CD4-positive, alpha-beta T cell (primary cell): ENCODE measurements around the gene BTLA. TPM values are rescaled to one million over a fixed set of nuclear protein-coding genes. Genes with fewer than 3 reads are reported as not detected.

Experiments
- ATAC-seq: fragments of 200-7000 bp; cut with Tn5 transposase; one replicate; pipeline ENCODE4 v1.10.0; 2022; ENCODE audit warnings: mild to moderate bottlenecking; ENCODE audit not compliant: poor library complexity
- CTCF ChIA-PET: fragments of 350-600 bp; sonication (Branson Sonifier 250); formaldehyde crosslinking; loops from one replicate; lab custom pipeline; 2021; ENCODE audit warnings: antibody characterized with exemption, inconsistent platforms; lab: Charles Lee
- POLR2A ChIA-PET: fragments of 350-600 bp; sonication (Branson Sonifier 250); formaldehyde crosslinking; loops from one replicate; lab custom pipeline; 2021; ENCODE audit warnings: antibody characterized with exemption, inconsistent platforms; lab: Charles Lee
- DNase-seq, 14 experiments: peaks; one replicate each; pipeline ENCODE4 v3.0.0-alpha.2; 2013 to 2020; ENCODE audit warnings: mixed read lengths in 2 of 14
- H3K27ac ChIP-seq, 2 donors: one replicate each; pipeline versions ENCODE4 v1.5.1 to v1.7.0; 2013; ENCODE audit warnings: low read length in 2 of 2, low read depth in 1 of 2, mild to moderate bottlenecking in 1 of 2
- H3K27me3 ChIP-seq, 2 experiments: 1 replicate in 1 of 2; 2 replicates in 1 of 2; pipeline versions ENCODE4 v1.6.1 to v1.7.0; 2013; ENCODE audit warnings: low read length in 2 of 2, control low read depth in 1 of 2, mild to moderate bottlenecking in 1 of 2, moderate library complexity in 1 of 2; ENCODE audit not compliant: insufficient read depth in 2 of 2, control insufficient read depth in 1 of 2
- H3K36me3 ChIP-seq: one replicate; pipeline ENCODE4 v1.6.1; 2013; ENCODE audit warnings: low read length, control low read depth; ENCODE audit not compliant: insufficient read depth
- H3K4me1 ChIP-seq: one replicate; pipeline ENCODE4 v1.6.1; 2013; ENCODE audit warnings: low read length, control low read depth; ENCODE audit not compliant: insufficient read depth
- H3K4me3 ChIP-seq: one replicate; pipeline ENCODE4 v1.5.1; 2013; ENCODE audit warnings: mild to moderate bottlenecking, low read length, moderate library complexity
- H3K9me3 ChIP-seq, 2 experiments: 1 replicate in 1 of 2; 2 replicates in 1 of 2; pipeline versions ENCODE4 v1.6.1 to v1.7.0; 2013; ENCODE audit warnings: low read length in 2 of 2, mild to moderate bottlenecking in 2 of 2, control low read depth in 1 of 2, moderate library complexity in 1 of 2; ENCODE audit not compliant: control insufficient read depth in 1 of 2, insufficient read depth in 1 of 2
- H3K27ac Mint-ChIP-seq: one replicate; pipeline ENCODE4 v1.8.0; 2020; ENCODE audit warnings: mixed read lengths
- H3K27me3 Mint-ChIP-seq: one replicate; pipeline ENCODE4 v1.8.0; 2021; ENCODE audit warnings: mixed read lengths
- H3K36me3 Mint-ChIP-seq: one replicate; pipeline ENCODE4 v1.8.0; 2021; ENCODE audit warnings: low read depth, mixed read lengths
- H3K4me1 Mint-ChIP-seq: one replicate; pipeline ENCODE4 v1.8.0; 2021; ENCODE audit warnings: low read depth, mixed read lengths
- H3K4me3 Mint-ChIP-seq: one replicate; pipeline ENCODE4 v1.8.0; 2020; ENCODE audit warnings: mild to moderate bottlenecking, mixed read lengths
- H3K9me3 Mint-ChIP-seq: one replicate; pipeline ENCODE4 v1.8.0; 2020; ENCODE audit warnings: mixed read lengths
- intact Hi-C, 2 experiments: fragments of 100-400 bp; cut with DNase I in 1 of 2; cut with micrococcal nuclease in 1 of 2; formaldehyde crosslinking; loops; one replicate each; pipeline versions ENCODE4 v1.15.1 to v1.9.0; 2023 to 2025; cut with DNase I, micrococcal nuclease
- total RNA-seq, 174 experiments: library from RNA in 2 of 174; stranded (reverse) in 2 of 174; gene quantifications; one replicate each; pipeline ENCODE4 v1.2.3 and lab custom pipeline; 2021 to 2026
- TF ChIP-seq, protein P1 (sequence below): fragments of 200-600 bp; IDR thresholded peaks from one replicate; pipeline ENCODE4 v1.8.0; 2022; ENCODE audit warnings: antibody characterized with exemption, mild to moderate bottlenecking

Gene BTLA
- total RNA-seq, 2 experiments from 2014 or later = 8.5 to 9.6 TPM

GRCh38 chr3:112481302-112481721 is 18.0 kb downstream of the BTLA start:
- Histone ChIP-seq H3K9me3 (peaks cover 0 to 5% of the 10 kb centered on the region in 2 experiments), H3K27me3 (no peaks in the 10 kb centered on the region), H3K27ac (no peak overlapping the region), H3K4me3 (no peak overlapping the region), H3K4me1 (peaks cover 27% of the 10 kb centered on the region), H3K36me3 (peaks cover 36% of the 10 kb centered on the region)
- CTCF ChIA-PET = no interaction called here
- Mint-ChIP-seq H3K36me3 (peaks cover 67% of the 10 kb centered on the region), H3K27ac (peak overlapping the region; percentile 81), H3K9me3 (no peaks in the 10 kb centered on the region), H3K27me3 (no peaks in the 10 kb centered on the region), H3K4me3 (no peak overlapping the region), H3K4me1 (peaks cover 59% of the 10 kb centered on the region)
- ATAC-seq = no peak
- intact Hi-C loops = no loop called here
- POLR2A ChIA-PET = no interaction called here
- TF ChIP-seq, protein P1, sequence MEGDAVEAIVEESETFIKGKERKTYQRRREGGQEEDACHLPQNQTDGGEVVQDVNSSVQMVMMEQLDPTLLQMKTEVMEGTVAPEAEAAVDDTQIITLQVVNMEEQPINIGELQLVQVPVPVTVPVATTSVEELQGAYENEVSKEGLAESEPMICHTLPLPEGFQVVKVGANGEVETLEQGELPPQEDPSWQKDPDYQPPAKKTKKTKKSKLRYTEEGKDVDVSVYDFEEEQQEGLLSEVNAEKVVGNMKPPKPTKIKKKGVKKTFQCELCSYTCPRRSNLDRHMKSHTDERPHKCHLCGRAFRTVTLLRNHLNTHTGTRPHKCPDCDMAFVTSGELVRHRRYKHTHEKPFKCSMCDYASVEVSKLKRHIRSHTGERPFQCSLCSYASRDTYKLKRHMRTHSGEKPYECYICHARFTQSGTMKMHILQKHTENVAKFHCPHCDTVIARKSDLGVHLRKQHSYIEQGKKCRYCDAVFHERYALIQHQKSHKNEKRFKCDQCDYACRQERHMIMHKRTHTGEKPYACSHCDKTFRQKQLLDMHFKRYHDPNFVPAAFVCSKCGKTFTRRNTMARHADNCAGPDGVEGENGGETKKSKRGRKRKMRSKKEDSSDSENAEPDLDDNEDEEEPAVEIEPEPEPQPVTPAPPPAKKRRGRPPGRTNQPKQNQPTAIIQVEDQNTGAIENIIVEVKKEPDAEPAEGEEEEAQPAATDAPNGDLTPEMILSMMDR = no peak
- DNase-seq = no peak

- H3K4me1 ChIP-seq = peaks cover 33% of the 10 kb centered on the region
- TF ChIP-seq, protein P1 = no peak
- Mint-ChIP-seq H3K27me3 (no peaks in the 10 kb centered on the region), H3K4me3 (no peak overlapping the region), H3K9me3 (no peaks in the 10 kb centered on the region), H3K27ac (no peak overlapping the region), H3K36me3 (peaks cover 71% of the 10 kb centered on the region), H3K4me1 (peaks cover 68% of the 10 kb centered on the region)
- ChIA-PET POLR2A (interaction anchor here (0.7 to 1.2 kb wide), 4 partner anchors 8 to 145 kb away, joined by 3 to 4 read pairs (median 3); partner anchors contain the start of gene CD200), CTCF (interaction anchor here (1.2 to 1.3 kb wide), 2 partner anchors 9 to 38 kb away, joined by 3 read pairs; no protein-coding TSS in a partner anchor)
- H3K36me3 ChIP-seq = peaks cover 33% of the 10 kb centered on the region
- DNase-seq (no peak), ATAC-seq (no peak)
- H3K27ac ChIP-seq = no peak overlapping the region
- H3K4me3 ChIP-seq = no peak overlapping the region
- intact Hi-C loops = loop anchor here in 1 of 2 experiments (2.0 kb wide), 1 partner anchor 13 kb away; no protein-coding TSS in a partner anchor
- no peaks in the 10 kb centered on the region for H3K9me3 ChIP-seq
- no peaks in the 10 kb centered on the region for H3K27me3 ChIP-seq
These were observed 21.4 kb downstream of the BTLA start for GRCh38 chr3:112477891-112478290.

DNA sequence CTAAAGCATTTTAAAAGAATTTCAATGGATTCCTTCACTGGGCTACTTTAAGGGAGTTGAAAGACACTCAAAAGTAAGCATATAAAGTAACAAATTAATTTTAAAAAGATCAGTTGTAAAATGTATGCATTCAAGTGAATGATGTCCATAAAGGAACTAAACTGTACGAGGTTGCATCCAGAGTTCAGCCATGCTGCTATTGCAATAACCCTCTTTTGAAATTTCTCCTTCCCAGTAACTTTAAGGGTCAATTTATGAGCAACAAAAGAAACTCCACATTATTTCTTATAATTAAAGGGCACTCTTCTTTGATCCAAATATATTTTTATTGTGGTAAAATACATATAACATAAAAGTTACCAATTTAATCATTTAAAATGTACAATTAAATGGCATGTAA is 22.9 kb downstream of the BTLA start:
- Mint-ChIP-seq H3K9me3 (no peaks in the 10 kb centered on the region), H3K27me3 (no peaks in the 10 kb centered on the region), H3K4me3 (no peak overlapping the region), H3K27ac (no peak overlapping the region), H3K36me3 (peaks cover 69% of the 10 kb centered on the region), H3K4me1 (peaks cover 68% of the 10 kb centered on the region)
- Histone ChIP-seq H3K4me1 (peaks cover 41% of the 10 kb centered on the region), H3K27me3 (no peaks in the 10 kb centered on the region), H3K4me3 (no peak overlapping the region), H3K27ac (no peak overlapping the region), H3K36me3 (peaks cover 33% of the 10 kb centered on the region), H3K9me3 (no peaks in the 10 kb centered on the region)
- no peak for ATAC-seq
- no peak for DNase-seq
- ChIA-PET CTCF (no interaction called here), POLR2A (interaction anchor here (1.0 to 1.4 kb wide), 2 partner anchors 16 kb away, joined by 3 read pairs; no protein-coding TSS in a partner anchor)
- TF ChIP-seq, protein P1 = no peak
- intact Hi-C loops = no loop called here
